ENCODE data around the gene TRIM28. TPM values are rescaled to one million over a fixed set of nuclear protein-coding genes. Genes with fewer than 3 reads are reported as not detected.
A peak's percentile ranks its signal among the peaks of the same experiment; 100 is the strongest.
"Not testable (repeated sequence)": the region's sequence is repeated elsewhere in the genome, so short reads cannot be mapped to it uniquely, and the experiment has no call there.

Gene TRIM28
- total RNA-seq, 1 experiment from 2014 or later, result 1,015 TPM

DNA sequence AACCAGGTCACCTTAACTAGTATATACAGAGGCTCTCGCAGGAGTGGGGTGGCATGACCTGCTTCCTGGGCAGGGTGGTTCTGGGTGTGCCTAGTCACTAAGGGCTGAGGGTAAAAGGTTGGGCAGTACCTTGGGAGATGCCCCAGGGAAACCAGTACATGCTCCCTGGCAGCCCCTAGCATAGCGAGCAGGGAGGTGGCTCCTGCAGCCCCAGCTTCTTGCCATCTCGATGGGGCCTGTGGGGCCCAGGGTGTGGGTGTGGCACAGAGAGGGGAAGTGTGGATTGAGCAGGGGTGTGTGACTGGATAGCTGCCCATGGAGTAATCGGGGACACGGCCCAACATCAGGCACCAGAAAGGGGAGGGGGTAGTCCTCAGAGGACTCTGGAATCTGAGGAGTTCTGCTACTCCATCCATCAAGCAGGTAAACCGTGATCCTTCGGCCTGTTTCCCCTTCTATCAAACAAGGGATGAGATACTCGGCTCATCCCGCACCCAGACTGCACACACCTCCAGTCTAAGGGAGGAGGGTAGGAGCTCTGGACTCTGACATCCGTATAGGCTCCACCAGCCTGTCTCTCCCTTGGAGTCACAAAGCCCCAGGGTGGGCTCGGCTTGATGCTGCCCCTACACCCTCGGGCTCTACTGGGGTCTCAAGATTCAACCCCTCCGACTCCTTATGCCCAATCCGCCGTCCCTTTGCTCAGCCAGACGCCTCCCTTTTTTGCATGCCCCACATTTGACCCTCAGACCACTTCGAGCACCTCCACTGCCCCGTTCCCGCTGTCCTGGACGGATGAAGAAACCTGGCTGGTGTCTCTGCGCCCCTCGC is 25.4 kb upstream of the TRIM28 start:
- DNase-seq (ENCODE audit: low spot score), result no peak
- in situ Hi-C loops (cut with HindIII; ENCODE audit: low sequenced_read_pairs), result no loop called here

DNA sequence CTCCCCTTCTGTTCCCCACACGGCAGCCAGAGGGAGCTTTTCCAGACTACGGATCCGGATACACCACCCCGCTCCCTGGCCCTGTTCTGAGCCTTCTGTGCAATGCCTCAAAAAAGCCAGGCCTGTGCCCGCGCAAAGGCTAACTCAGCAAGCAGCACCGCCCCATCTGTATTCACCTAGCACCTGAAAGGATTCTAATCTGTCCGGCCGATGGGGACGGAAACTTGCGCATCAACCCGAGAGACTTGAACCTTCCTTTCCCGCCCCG is 24.8 kb upstream of the TRIM28 start:
- peak; percentile 56 for DNase-seq (ENCODE audit: low spot score)
- in situ Hi-C loops (cut with HindIII; ENCODE audit: low sequenced_read_pairs), result no loop called here

DNA sequence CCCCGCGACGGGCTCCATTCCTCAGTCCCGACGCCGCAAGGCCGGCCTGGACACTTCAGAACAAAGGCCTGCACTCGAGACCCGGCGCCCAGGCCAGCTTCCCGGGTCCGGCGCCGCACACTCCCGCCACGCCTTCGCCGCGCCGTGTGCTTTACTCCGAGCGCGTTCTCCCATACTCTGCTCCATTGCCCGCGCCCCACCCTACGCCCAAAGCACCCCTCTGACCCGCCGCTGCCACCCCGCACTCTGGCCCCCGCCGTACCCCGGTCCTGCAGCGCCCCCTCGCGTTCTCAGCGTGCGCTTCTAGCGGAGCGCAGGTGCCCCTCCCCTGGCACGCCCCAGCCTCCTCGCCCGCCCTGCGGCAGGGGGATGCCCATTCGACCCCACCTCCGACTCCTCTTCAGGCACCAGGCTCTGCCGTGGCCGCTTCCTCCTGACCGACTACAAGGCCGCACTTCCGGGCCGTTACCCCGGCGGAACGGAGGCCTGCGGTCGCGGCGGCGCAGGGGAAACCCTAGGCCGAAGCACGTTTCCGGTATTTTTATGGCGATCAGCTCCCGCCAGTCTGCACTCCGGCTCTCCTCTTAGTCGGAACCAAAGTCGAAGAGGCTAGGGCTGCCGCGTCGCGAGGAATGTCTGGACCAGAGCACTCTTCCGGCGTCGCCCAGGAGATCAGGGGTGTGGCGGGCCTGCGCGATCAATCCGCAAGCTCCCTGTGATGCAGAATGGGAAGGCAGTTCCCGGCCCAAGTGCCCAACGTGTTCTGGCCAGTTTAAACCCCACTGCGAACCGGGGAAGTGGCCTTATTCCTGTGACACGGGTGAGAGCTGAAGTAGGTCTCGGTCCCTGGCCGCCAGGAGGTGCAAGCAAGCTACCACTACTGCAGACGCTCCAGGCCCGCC is 24.3 kb upstream of the TRIM28 start, which contains the start of gene ZBTB45:
Gene ZBTB45 (minus strand): TSS at position 456 of the 902 bp plus-strand sequence. CDS start 2,137 bp downstream, outside the sequence.
- in situ Hi-C loops (cut with HindIII; ENCODE audit: low sequenced_read_pairs), result no loop called here
- DNase-seq (ENCODE audit: low spot score), result peak; percentile 96

DNA sequence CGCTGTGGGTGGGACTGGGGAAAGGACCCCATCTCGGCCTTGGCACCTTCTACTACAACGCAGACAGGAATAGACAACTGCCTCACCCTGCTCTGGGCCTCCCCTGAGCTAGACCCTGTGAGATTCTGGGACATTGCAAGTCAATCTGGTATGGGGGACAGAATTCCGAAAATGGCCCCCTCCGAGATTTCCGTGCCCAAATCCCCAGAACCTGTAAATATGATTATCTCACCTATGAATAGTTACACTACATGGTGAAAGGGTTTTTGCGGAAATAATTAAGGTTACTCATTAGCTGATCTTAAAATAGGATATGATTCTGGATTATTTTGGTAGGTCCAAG is 23.6 kb upstream of the TRIM28 start:
- in situ Hi-C loops (cut with HindIII; ENCODE audit: low sequenced_read_pairs), result no loop called here
- no peak for DNase-seq (ENCODE audit: low spot score)

DNA sequence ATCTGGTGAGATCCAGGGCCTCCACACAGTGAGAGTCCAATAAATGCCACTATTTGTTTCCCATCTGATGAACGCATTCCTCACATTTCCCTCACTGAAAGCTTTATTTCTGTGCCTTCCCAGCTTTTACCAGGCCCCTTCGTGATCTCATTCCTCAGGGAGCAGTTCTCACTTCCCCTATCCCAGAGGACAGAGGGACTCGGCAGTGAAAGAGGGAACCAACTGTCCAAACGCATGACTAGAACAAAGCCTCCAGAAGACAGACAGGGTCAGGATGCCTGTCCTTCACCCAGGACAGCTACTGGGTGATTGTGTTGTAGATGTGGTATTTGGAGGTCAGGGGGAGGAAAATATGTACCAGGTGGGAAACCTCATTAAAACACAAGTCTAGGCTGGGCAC is 22.2 kb upstream of the TRIM28 start:
- DNase-seq (ENCODE audit: low spot score), result no peak

DNA sequence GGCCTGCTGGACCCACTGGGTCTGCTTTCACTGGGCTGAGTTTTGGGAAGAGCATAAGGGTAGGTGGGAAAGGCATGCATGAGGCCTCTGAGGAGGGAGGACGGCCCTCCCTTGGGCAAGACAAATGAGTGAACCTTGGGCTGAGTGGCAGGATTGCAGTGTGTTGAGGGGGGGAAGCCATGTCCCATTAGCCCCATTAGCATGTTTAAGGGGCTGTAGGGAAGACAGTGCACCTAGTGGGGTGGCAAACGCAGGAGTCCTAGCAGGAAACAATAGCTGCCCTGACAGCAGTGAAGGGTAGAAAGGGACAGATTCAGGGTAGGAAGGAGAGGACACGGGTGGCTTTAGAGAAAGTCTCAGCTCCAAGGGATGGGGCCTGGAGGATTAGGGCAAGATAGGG is 21.2 kb upstream of the TRIM28 start:
- in situ Hi-C loops (cut with HindIII; ENCODE audit: low sequenced_read_pairs), result no loop called here
- DNase-seq (ENCODE audit: low spot score), result no peak

More for the DNA sequence above, 22.2 kb upstream of the TRIM28 start:
- in situ Hi-C loops (cut with HindIII; ENCODE audit: low sequenced_read_pairs), result no loop called here

DNA sequence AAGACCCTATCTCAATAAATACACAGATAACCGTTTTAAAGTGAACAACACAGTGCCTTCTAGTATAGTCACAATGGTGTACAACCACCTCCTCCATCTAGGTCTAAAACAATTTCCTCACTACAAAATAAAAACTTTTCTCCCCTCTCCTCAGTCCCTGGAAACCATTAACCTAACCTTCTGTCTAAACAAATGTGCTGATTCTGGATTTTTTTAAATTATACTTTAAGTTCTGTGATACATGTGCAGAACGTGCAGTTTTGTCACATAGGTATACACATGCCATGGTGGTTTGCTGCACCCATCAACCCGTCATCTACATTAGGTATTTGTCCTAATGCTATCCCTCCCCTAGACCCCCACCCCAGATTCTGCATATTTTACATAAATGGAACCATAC is 14.5 kb upstream of the TRIM28 start:
- no peak for DNase-seq (ENCODE audit: low spot score)
- in situ Hi-C loops (cut with HindIII; ENCODE audit: low sequenced_read_pairs), result no loop called here

DNA sequence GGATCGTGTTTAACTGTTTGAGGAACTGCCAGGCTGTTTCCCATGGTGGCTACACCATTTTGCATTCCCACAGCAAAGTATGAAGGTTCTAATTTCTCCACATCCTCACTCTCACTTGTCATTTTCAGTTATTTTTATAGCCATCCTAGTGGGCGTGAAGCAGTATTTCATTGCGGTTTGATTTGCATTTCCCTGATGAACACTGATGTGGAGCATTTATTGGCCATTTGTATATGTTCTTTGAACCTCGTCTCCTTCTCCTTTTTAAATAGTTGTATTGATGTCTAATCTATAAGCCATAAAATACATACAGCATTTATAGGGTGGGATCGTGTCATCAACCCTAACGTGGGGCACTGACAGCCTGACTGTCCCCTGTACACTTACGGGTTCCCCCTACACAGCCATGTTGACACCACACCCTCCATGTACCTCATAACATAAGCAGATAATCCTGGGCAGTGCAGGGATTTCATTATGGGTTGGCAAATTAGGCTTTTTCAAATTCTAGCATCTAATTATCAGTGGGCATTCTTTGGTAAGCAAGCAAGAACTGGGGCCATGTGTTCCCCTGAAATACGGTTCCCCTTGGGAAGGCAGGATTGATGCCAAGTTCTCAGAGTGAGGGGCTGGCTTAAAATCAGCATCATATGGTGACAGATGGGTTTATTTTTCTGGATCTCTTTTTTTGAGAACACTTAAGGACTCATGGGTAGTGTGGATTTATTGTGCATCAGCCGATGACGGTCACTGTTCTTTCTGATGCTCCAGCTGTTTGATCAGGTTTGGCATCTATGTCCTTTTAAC is 12.6 kb upstream of the TRIM28 start:
- DNase-seq (ENCODE audit: low spot score), result no peak
- in situ Hi-C loops (cut with HindIII; ENCODE audit: low sequenced_read_pairs), result no loop called here

DNA sequence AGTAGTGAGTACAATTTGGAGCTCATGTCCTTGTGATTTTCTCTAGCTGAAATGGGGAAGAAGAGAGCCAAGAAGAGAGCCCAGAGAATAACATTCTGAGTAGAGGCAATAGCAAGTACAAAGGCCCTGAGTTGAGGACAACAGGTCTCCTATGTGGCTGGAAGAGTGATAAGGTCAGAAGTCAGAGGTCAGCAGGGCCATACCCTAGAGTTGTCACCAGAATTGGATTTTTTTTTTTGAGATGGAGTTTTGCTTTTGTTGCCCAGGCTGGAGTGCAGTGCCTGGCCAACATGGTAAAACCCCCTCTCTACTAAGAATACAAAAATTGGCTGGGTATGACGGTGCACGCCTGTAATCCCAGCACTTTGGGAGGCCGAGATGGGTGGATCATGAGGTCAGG is 8.0 kb upstream of the TRIM28 start:
- in situ Hi-C loops (cut with HindIII; ENCODE audit: low sequenced_read_pairs), result no loop called here
- no peak for DNase-seq (ENCODE audit: low spot score)

DNA sequence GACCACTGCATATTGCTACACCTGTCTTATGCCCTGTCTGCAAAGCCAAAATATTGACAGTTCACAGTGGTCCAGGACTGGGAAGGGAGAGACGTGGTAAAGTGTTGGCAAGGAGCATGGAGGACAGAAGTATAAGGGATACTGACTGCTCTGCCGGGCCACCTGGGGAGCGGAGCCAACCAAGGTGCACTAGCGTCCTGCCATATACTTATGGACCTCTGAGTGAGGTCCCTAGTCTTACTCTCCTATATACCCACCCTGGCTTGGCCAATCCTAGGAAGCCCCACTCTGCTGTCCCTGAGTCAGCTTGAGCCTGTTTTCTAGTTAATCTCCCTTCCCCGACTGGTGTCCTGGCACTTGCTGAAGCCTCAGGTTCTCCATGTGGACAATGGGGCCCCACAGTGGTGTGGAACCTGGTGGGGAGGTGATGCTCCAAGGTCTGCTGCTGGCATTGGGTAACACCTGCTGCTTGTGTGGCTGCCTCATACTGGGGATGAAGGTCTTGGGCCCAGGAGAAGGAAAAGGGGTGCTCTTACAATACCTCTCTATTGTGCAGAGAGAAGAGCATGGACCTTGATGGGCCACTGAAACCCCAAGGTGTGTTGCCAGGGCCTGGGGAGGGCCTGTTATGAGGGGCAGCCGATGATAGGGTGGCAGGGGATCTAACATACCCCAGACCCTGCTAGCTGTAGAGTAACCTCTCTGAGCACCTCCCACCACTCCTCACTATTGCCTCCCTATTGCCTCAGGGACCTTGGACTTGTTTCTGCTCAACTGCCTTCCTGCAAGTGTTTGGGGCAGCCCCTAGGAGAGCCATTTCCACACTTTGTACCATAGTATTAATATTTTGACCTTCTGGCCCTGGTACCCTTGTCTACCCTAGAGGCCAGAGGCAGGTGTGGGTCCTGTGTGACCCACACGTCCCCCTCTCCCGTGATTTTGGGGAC is 6.7 kb upstream of the TRIM28 start:
- DNase-seq (ENCODE audit: low spot score), result no peak
- in situ Hi-C loops (cut with HindIII; ENCODE audit: low sequenced_read_pairs), result no loop called here

DNA sequence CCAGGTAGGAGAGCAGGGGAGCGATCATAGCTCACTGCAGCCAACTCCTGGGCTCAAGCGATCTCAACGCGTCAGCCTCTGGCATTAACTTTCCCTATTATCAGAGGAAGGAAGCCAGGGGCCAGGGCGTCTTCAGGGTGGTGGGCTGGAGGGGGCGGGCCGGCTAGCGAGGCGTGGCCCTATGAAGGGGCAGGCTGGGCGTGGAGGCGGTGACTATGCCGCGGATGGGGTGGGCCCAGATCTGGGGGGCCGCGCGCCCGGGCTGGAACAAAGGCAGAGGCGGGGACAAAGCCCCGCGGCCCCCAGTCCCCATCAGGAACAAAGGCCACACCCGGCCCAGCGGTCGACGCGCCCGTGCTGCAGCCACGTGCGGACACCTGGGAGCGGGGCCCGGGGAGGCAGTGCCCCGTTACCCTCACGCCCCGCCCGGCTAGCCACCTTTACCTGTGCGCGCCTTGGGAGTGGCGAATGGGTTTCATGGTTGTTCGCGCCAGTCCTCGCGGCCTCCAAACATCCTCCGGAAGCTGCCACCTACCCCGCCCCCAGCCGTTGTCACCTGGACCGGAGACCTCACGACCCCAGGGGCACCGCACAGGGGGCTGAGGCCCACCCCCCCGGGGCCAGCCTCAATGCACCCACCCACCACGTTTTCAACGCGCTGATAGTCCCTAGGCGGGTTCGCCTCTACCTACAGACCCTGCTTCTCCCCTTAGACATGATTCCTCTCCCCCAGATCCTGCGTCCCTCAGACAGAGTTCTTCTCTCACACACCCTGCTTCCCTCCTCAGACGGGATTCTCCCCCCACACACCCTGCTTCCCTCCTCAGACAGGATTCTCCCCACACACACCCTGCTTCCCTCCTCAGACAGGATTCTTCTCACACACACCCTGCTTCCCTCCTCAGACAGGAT is 5.4 kb upstream of the TRIM28 start:
- in situ Hi-C loops (cut with HindIII; ENCODE audit: low sequenced_read_pairs), result no loop called here
- DNase-seq (ENCODE audit: low spot score), result no peak

DNA sequence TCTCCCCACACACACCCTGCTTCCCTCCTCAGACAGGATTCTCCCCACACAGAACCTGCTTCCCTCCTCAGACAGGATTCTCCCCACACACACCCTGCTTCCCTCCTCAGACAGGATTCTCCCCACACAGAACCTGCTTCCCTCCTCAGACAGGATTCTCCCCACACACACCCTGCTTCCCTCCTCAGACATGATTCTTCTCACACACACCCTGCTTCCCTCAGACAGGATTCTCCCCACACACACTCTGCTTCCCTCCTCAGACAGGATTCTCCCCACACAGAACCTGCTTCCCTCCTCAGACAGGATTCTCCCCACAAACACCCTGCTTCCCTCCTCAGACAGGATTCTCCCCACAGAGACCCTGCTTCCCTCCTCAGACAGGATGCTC is 4.7 kb upstream of the TRIM28 start:
- DNase-seq (ENCODE audit: low spot score); in situ Hi-C loops (cut with HindIII; ENCODE audit: low sequenced_read_pairs): not testable (repeated sequence)

DNA sequence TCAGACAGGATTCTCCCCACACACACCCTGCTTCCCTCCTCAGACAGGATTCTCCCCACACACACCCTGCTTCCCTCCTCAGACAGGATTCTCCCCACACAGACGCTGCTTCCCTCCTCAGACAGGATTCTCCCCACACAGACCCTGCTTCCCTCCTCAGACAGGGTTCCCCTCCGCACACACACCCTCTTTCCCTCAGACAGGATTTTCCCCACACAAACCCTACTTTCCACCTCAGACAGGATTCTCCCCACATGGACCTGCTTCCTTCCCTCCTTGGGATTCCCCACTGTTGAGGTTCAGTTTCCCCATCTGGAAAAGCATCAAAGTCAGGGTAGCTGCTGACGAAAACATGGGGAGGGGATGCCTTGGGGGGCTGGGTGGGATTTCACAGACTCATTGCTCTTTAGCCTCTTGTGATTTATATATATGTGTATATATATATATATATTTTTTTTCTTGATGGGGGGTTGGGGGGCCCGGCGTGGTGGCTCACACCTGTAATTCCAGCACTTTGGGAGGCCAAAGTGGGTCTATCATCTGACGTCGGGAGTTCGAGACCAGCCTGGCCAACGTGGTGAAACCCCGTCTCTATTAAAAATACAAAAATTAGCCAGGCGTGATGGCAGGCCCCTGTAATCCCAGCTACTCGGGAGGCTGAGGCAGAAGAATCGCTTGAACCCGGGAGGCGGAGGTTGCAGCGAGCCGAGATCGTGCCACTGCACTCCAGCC is 1.1 kb upstream of the TRIM28 start:
- DNase-seq (ENCODE audit: low spot score), result not testable (repeated sequence)

DNA sequence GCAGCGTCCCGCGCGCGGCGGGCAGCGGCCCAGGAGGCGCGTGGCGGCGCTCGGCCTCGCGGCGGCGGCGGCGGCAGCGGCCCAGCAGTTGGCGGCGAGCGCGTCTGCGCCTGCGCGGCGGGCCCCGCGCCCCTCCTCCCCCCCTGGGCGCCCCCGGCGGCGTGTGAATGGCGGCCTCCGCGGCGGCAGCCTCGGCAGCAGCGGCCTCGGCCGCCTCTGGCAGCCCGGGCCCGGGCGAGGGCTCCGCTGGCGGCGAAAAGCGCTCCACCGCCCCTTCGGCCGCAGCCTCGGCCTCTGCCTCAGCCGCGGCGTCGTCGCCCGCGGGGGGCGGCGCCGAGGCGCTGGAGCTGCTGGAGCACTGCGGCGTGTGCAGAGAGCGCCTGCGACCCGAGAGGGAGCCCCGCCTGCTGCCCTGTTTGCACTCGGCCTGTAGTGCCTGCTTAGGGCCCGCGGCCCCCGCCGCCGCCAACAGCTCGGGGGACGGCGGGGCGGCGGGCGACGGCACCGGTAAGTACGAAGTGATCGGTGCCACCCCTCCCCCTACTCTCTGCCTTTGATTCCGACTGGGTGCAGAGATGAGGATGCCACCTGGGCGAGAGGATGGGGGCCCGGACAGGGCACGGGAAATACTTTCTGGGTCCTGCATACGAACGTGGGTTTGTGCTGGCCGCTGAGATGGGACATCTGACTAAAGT is 874 bp downstream of the TRIM28 start:
- no peak for DNase-seq (ENCODE audit: low spot score)
- in situ Hi-C loops (cut with HindIII; ENCODE audit: low sequenced_read_pairs), result no loop called here

More for the DNA sequence above, 1.1 kb upstream of the TRIM28 start:
- in situ Hi-C loops (cut with HindIII; ENCODE audit: low sequenced_read_pairs), result not testable (repeated sequence)

DNA sequence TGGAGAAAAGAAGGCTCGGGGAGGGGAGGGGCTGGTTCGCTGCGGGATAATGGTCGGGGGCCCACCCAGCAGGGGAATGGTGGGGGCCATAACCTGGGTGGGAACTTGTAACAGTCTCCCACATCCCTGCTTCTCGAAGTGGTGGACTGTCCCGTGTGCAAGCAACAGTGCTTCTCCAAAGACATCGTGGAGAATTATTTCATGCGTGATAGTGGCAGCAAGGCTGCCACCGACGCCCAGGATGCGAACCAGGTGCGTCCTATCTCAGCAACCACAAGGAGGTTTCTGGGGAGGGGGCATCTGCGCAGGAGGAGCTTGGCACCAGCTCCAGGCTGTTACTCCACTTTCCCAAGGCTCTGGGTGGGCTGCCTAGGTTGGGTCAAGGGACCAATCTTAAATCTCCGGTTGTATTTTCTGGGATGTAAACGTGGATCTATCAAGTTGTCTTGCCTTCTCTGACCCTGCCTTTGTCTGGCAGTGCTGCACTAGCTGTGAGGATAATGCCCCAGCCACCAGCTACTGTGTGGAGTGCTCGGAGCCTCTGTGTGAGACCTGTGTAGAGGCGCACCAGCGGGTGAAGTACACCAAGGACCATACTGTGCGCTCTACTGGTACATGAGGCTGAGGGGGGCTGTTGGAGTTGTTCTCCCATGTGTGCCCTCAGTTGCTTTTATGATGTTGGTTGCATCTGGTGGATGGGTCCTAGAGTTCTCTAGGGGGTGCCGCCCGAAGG is 1.6 kb downstream of the TRIM28 start:
- in situ Hi-C loops (cut with HindIII; ENCODE audit: low sequenced_read_pairs), result no loop called here
- no peak for DNase-seq (ENCODE audit: low spot score)

DNA sequence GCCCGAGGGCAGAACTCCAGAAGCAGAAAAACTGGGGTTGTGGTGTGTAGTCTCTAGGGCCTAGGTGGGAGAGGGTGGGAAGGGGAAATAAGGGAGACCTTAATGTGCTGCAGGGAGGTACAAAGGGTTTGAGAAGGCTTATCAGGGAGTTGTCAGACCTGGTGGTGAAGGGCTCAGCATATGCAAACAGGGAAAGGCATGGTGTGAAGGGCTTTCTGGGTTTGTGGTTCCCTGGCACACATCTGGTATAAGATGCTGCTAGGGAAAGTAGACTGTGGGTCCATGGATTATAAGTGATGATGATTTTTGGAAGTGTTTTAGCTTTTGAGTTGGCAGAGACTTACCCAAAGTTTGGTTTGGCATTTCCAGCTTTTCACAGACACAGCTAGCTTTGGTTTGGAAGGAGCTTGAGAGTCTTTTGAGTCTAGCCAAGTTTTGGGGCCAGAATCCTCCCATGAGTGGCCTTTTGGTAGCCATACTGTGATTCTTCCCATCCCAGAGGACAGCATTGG is 2.2 kb downstream of the TRIM28 start:
- in situ Hi-C loops (cut with HindIII; ENCODE audit: low sequenced_read_pairs), result no loop called here
- no peak for DNase-seq (ENCODE audit: low spot score)

Measured in G401 (cell line).